IMR-90 (cell line): ENCODE results near the gene SIT1. TPM values are rescaled to one million over a fixed set of nuclear protein-coding genes. Genes with fewer than 3 reads are reported as not detected.

Source experiments
- ATAC-seq: fragments of 200-7000 bp; cut with Tn5 transposase; 2 replicates; pipeline ENCODE4 v1.9.1; 2020; ENCODE audit warnings: low read depth, mild to moderate bottlenecking, moderate library complexity
- BruUV-seq: library from RNA; stranded (reverse); fragments of 400-500 nt; replicated peaks from 2 replicates; lab custom pipeline; 2021; lab: Mats Ljungman, UMichigan
- CTCF ChIA-PET: fragments of 300-600 bp; formaldehyde crosslinking; extraction: SDS; loops from one replicate; lab custom pipeline; 2021; ENCODE audit warnings: antibody characterized with exemption; lab: Yijun Ruan, JAX
- POLR2A ChIA-PET: fragments of 300-600 bp; sonication (Branson Sonifier 250); formaldehyde crosslinking; loops from one replicate; lab custom pipeline; 2022; ENCODE audit warnings: antibody characterized with exemption; ENCODE audit not compliant: unreplicated experiment; lab: Charles Lee
- DNase-seq: peaks from one replicate; pipeline ENCODE4 v3.0.0; 2013
- H2AFZ ChIP-seq: replicated peaks from 2 replicates; pipeline ENCODE3; 2013; ENCODE audit warnings: low read length, mild to moderate bottlenecking; ENCODE audit not compliant: poor library complexity
- H2AK5ac ChIP-seq: 2 replicates; pipeline ENCODE4 v1.6.1; 2013; ENCODE audit warnings: low read depth, low read length, inconsistent platforms
- H2AK9ac ChIP-seq: replicated peaks from 2 replicates; pipeline ENCODE3; 2013; ENCODE audit warnings: mild to moderate bottlenecking, low read depth, low read length, moderate library complexity; ENCODE audit not compliant: poor library complexity
- H2BK120ac ChIP-seq: 2 replicates; pipeline ENCODE4 v1.6.1; 2013; ENCODE audit warnings: low read depth, low read length, inconsistent platforms
- H2BK15ac ChIP-seq: 3 replicates; pipeline ENCODE4 v1.6.1; 2013; ENCODE audit warnings: low read depth, low read length, inconsistent platforms
- H2BK20ac ChIP-seq: 2 replicates; pipeline ENCODE4 v1.6.1; 2013; ENCODE audit warnings: low read depth, mild to moderate bottlenecking, inconsistent platforms, low read length, moderate library complexity
- H2BK5ac ChIP-seq: 2 replicates; pipeline ENCODE4 v1.6.1; 2013; ENCODE audit warnings: mild to moderate bottlenecking, low read depth, low read length, inconsistent platforms; ENCODE audit not compliant: poor library complexity, severe bottlenecking
- H3K14ac ChIP-seq: replicated peaks from 2 replicates; pipeline ENCODE4 v1.6.1; 2013; ENCODE audit warnings: low read depth, low read length, inconsistent platforms
- H3K18ac ChIP-seq: 2 replicates; pipeline ENCODE4 v1.6.1; 2013; ENCODE audit warnings: low read depth, low read length, control low read depth
- H3K23ac ChIP-seq: 2 replicates; pipeline ENCODE4 v1.6.1; 2013; ENCODE audit warnings: low read depth, low read length, inconsistent platforms
- H3K27ac ChIP-seq: 2 replicates; pipeline ENCODE4 v1.5.1; 2013; ENCODE audit warnings: mild to moderate bottlenecking, control low read depth, low read length; ENCODE audit not compliant: insufficient read depth
- H3K27me3 ChIP-seq: 2 replicates; pipeline ENCODE4 v1.6.1; 2013; ENCODE audit warnings: low read length; ENCODE audit not compliant: control insufficient read depth, insufficient read depth
- H3K36me3 ChIP-seq: 2 replicates; pipeline ENCODE4 v1.6.1; 2013; ENCODE audit warnings: low read length, mixed read lengths; ENCODE audit not compliant: control insufficient read depth, insufficient read depth
- H3K4ac ChIP-seq: 2 replicates; pipeline ENCODE4 v1.6.1; 2013; ENCODE audit warnings: low read depth, low read length, inconsistent platforms
- H3K4me1 ChIP-seq: 2 replicates; pipeline ENCODE4 v1.6.1; 2013; ENCODE audit warnings: low read length, mixed read lengths; ENCODE audit not compliant: control insufficient read depth, insufficient read depth
- H3K4me2 ChIP-seq: 2 replicates; pipeline ENCODE4 v1.6.1; 2013; ENCODE audit warnings: low read depth, mild to moderate bottlenecking, control low read depth, low read length, moderate library complexity
- H3K4me3 ChIP-seq: 2 replicates; pipeline ENCODE4 v1.5.1; 2013; ENCODE audit warnings: low read depth, mild to moderate bottlenecking, control low read depth, low read length, moderate library complexity; ENCODE audit not compliant: insufficient read depth
- H3K56ac ChIP-seq: 2 replicates; pipeline ENCODE4 v1.6.1; 2013; ENCODE audit warnings: low read length, inconsistent platforms; ENCODE audit not compliant: insufficient read depth; ENCODE audit errors: extremely low read depth
- H3K79me1 ChIP-seq, 2 experiments: 2 replicates each; pipeline ENCODE4 v1.6.1; 2013; ENCODE audit warnings: low read length in 2 of 2, inconsistent platforms in 1 of 2, low read depth in 1 of 2
- H3K9ac ChIP-seq: 2 replicates; pipeline ENCODE4 v1.6.1; 2013; ENCODE audit warnings: low read depth, low read length, control low read depth
- H3K9me1 ChIP-seq: 2 replicates; pipeline ENCODE4 v1.6.1; 2013; ENCODE audit warnings: low read length, inconsistent platforms; ENCODE audit not compliant: insufficient read depth
- H3K9me3 ChIP-seq: 2 replicates; pipeline ENCODE4 v1.6.1; 2013; ENCODE audit warnings: low read length; ENCODE audit not compliant: control insufficient read depth, insufficient read depth
- H4K20me1 ChIP-seq: 2 replicates; pipeline ENCODE4 v1.6.1; 2013; ENCODE audit warnings: low read length, inconsistent platforms; ENCODE audit not compliant: insufficient read depth
- H4K5ac ChIP-seq: 2 replicates; pipeline ENCODE4 v1.6.1; 2013; ENCODE audit warnings: mild to moderate bottlenecking, low read depth, low read length, control low read depth
- H4K8ac ChIP-seq, 2 experiments: 2 replicates each; pipeline ENCODE4 v1.6.1; 2013; ENCODE audit warnings: low read depth in 2 of 2, low read length in 2 of 2, control low read depth in 1 of 2, inconsistent platforms in 1 of 2
- H4K91ac ChIP-seq: 2 replicates; pipeline ENCODE4 v1.6.1; 2013; ENCODE audit warnings: low read depth, low read length, inconsistent platforms; ENCODE audit not compliant: insufficient read depth
- CEBPB ChIP-seq: IDR thresholded peaks from 2 replicates; pipeline ENCODE4 v1.6.1; 2012; ENCODE audit warnings: low read depth, low read length, improper control_type of control experiment
- CTCF ChIP-seq: conservative IDR thresholded peaks from 2 replicates; pipeline ENCODE4 v1.5.1; 2012; ENCODE audit warnings: mild to moderate bottlenecking, low read depth, low read length, improper control_type of control experiment
- FOS ChIP-seq: fragments of 150-350 bp; IDR thresholded peaks from 2 replicates; pipeline ENCODE4 v1.6.1; 2016; ENCODE audit warnings: low read depth, low read length
- RAD21 ChIP-seq: IDR thresholded peaks from 2 replicates; pipeline ENCODE4 v1.6.1; 2012; ENCODE audit warnings: low read length, improper control_type of control experiment
- USF2 ChIP-seq: fragments of 150-350 bp; IDR thresholded peaks from 2 replicates; pipeline ENCODE4 v1.6.1; 2017; ENCODE audit warnings: mild to moderate bottlenecking, antibody characterized with exemption, low read length, low read depth
- WGBS, 2 experiments: methylation state at CpG; one replicate each; pipeline versions ENCODE4 v1.1.5 to v1.1.7; 2013; ENCODE audit warnings: missing lambda C conversion rate in 2 of 2; ENCODE audit not compliant: insufficient read length in 1 of 2; ENCODE audit errors: extremely low coverage in 2 of 2; 5-methylcytosine and 5-hydroxymethylcytosine counted together
- dilution Hi-C: fragments of 300-500 bp; cut with HindIII; formaldehyde crosslinking; loops from one replicate; pipeline ENCODE4 v1.14.3; 2018; ENCODE audit warnings: low sequenced_read_pairs; ENCODE audit not compliant: unreplicated experiment
- in situ Hi-C: fragments of 300-500 bp; cut with MboI; formaldehyde crosslinking; loops from 3 replicates; pipeline ENCODE4 v1.14.3; 2019; ENCODE audit warnings: low sequenced_read_pairs, inconsistent platforms, mixed read lengths
- intact Hi-C: fragments of 100-400 bp; cut with micrococcal nuclease; formaldehyde crosslinking; loops from 2 replicates; pipeline ENCODE4 v1.10.0; 2022
- polyA plus RNA-seq, 3 experiments: library from polyadenylated mRNA; depleted of rRNA; stranded (reverse); fragments of >200 nt; gene quantifications; 2 replicates each; pipeline ENCODE4 v1.2.3, GENCODE V29; 2012; ENCODE audit warnings: low replicate concordance in 1 of 3
- total RNA-seq: library from RNA; depleted of rRNA; stranded (reverse); fragments of >200 nt; gene quantifications from 2 replicates; pipeline ENCODE4 v1.2.3, GENCODE V29; 2012

The SIT1 gene
- total and polyA plus RNA-seq, 2 of the 4 experiments (the other 2 are of a cell fraction), result not detected

GRCh38 chr9:35652829-35653209 is 2.1 kb upstream of the SIT1 start:
- Histone ChIP-seq H3K14ac (no peak overlapping the region), H3K4me1 (peaks cover 15% of the 10 kb centered on the region; the same call in 1 of the 2 replicates), H3K9ac (no peak overlapping the region), H3K79me1 (no peaks in the 10 kb centered on the region), H3K9me1 (peaks cover 4% of the 10 kb centered on the region; the same call in 1 of the 2 replicates), H2BK15ac (no peak overlapping the region), H3K4me2 (no peak overlapping the region), H3K36me3 (no peaks in the 10 kb centered on the region), H2BK5ac (peak overlapping the region; percentile 37), H3K18ac (no peak overlapping the region), H3K4ac (no peak overlapping the region), H4K91ac (no peak overlapping the region), H3K27ac (peak overlapping the region; percentile 35; the same call in 1 of the 2 replicates), H3K4me3 (no peak overlapping the region), H3K27me3 (no peaks in the 10 kb centered on the region), H3K23ac (no peak overlapping the region), H2BK120ac (no peak overlapping the region), H4K20me1 (no peaks in the 10 kb centered on the region), H2AK9ac (no peak overlapping the region), H3K56ac (no peak overlapping the region), H4K8ac (no peak overlapping the region), H2AK5ac (no peak overlapping the region), H4K5ac (no peak overlapping the region), H2BK20ac (no peak overlapping the region), H3K9me3 (no peaks in the 10 kb centered on the region), H2AFZ (no peak overlapping the region)
- ChIA-PET CTCF (no interaction called here), POLR2A (no interaction called here)
- intact Hi-C loops, result loop anchor here (10.0 kb wide), 2 partner anchors 162 to 168 kb away; partner anchors contain the start of genes HINT2 and SPAG8
- ATAC-seq, result no peak
- in situ Hi-C loops, result loop anchor here (10.0 kb wide), 1 partner anchor 148 kb away; no protein-coding TSS in a partner anchor
- WGBS, 2 experiments, result 100% methylated on average over 1 of the region's 8 CpGs; no CpG with 5 or more reads in 1 of the 2 experiments
- no peak for TF ChIP-seq CTCF
- TF ChIP-seq CEBPB, result no peak
- no peak for TF ChIP-seq USF2
- no peak for TF ChIP-seq RAD21
- TF ChIP-seq FOS, result no peak
- BruUV-seq, result no TSS peak
- dilution Hi-C loops, result no loop called here
- no peak for DNase-seq
